ENCODE measurements around the gene DAP3.

The DAP3 gene

GRCh38 chr1:155777582-155777981, 88.7 kb downstream of the DAP3 start:
- no peak for TF ChIP-seq CTCF (conservative IDR thresholded peaks at IDR 0.05; ENCODE audit: low read depth, low read length)

More at GRCh38 chr1:155777582-155777981, 88.7 kb downstream of the DAP3 start:
- H3K4me3 ChIP-seq (ENCODE audit: low read length): no peak overlapping the region
- no peak for DNase-seq (ENCODE audit: low read depth)

Measured in retinal pigment epithelial cell (primary cell).